Peyer's patch (tissue), 4 donors: ENCODE results near the gene CARMIL3.
"Not testable (repeated sequence)": the region's sequence is repeated elsewhere in the genome, so short reads cannot be mapped to it uniquely, and the experiment has no call there.

Experiments
- POLR2A ChIP-seq, 2 donors: fragments of 450-650 bp; IDR thresholded peaks; one replicate each; pipeline ENCODE4 v1.5.1; 2017; ENCODE audit warnings: antibody characterized with exemption in 2 of 2, mild to moderate bottlenecking in 2 of 2, moderate library complexity in 2 of 2
- TF ChIP-seq, protein P1 (sequence below), 6 experiments: fragments of 450-650 bp in 4 of 6; fragments of 200-600 bp in 2 of 6; sonication (generic) in 1 of 6; IDR thresholded peaks; one replicate each; pipeline ENCODE4 v1.5.1; 2017 to 2019; ENCODE audit warnings: antibody characterized with exemption in 6 of 6, mild to moderate bottlenecking in 3 of 6, moderate library complexity in 1 of 6

DNA sequence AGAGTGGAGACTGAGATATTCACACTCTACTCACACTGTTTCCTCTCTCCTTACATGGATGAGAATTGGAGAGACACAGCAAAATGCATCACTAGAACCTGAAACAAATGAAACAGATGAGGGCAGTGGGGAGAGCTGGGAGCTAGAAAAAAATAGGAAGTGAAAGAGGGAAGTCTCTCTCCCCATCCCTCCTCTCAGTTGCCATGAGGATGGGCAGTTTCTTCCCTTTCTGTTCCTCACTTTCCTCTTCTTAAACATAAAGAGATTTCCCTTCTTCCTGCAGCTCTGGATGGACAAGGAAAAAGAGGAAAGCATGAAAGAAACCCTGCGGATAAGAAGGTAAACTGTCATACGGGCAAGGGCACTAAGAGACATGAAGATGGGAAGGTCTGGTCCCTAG lies 2.8 kb upstream of the CARMIL3 start:
- TF ChIP-seq, protein P1, sequence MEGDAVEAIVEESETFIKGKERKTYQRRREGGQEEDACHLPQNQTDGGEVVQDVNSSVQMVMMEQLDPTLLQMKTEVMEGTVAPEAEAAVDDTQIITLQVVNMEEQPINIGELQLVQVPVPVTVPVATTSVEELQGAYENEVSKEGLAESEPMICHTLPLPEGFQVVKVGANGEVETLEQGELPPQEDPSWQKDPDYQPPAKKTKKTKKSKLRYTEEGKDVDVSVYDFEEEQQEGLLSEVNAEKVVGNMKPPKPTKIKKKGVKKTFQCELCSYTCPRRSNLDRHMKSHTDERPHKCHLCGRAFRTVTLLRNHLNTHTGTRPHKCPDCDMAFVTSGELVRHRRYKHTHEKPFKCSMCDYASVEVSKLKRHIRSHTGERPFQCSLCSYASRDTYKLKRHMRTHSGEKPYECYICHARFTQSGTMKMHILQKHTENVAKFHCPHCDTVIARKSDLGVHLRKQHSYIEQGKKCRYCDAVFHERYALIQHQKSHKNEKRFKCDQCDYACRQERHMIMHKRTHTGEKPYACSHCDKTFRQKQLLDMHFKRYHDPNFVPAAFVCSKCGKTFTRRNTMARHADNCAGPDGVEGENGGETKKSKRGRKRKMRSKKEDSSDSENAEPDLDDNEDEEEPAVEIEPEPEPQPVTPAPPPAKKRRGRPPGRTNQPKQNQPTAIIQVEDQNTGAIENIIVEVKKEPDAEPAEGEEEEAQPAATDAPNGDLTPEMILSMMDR (IDR thresholded peaks at IDR 0.05): not testable (repeated sequence)
- TF ChIP-seq POLR2A (IDR thresholded peaks at IDR 0.05): not testable (repeated sequence)
